Measurements from ENCODE around the gene KCNJ18.
"Not testable (repeated sequence)": the region's sequence is repeated elsewhere in the genome, so short reads cannot be mapped to it uniquely, and the experiment has no call there.

DNA sequence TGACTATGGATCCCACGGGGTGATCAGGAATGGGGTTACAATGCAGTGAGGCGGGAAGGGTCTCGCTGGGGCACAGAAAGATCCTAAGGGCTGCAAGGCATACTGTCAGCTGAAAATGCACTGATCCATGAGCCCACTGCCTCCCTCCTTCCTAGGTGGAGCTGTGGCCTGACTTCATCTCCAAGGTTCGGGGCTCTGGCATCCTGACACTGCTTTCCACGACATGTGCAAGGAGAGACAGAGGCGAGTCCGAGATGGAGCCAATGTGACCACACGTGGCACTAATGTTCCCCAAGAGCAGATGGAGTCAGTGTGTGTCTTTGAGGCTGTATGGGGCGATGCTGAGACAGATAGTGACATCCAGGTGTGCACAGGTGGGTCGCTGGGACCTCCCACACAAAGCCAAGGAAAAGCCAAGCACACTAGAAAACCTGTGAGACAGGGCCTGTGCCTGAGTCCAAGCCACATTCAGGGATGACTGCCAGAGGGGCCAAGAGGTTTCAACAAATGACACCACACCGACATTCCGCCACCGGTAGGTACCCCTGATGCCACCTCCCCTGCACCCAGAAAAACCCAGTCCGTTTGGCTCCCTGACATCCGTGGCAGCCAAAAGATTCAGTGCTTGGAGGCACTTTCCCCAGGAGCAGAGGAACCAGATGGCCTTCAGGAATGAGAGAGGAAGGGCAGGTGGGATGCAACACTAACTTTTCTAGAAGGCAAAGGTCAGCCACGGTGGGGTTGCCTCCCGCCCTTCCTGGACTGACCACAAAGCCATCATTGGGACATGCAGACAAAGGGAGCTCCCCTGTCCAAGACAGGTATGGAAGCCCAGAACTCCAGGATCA, 17.2 kb upstream of the KCNJ18 start:
- TF ChIP-seq, protein P1, sequence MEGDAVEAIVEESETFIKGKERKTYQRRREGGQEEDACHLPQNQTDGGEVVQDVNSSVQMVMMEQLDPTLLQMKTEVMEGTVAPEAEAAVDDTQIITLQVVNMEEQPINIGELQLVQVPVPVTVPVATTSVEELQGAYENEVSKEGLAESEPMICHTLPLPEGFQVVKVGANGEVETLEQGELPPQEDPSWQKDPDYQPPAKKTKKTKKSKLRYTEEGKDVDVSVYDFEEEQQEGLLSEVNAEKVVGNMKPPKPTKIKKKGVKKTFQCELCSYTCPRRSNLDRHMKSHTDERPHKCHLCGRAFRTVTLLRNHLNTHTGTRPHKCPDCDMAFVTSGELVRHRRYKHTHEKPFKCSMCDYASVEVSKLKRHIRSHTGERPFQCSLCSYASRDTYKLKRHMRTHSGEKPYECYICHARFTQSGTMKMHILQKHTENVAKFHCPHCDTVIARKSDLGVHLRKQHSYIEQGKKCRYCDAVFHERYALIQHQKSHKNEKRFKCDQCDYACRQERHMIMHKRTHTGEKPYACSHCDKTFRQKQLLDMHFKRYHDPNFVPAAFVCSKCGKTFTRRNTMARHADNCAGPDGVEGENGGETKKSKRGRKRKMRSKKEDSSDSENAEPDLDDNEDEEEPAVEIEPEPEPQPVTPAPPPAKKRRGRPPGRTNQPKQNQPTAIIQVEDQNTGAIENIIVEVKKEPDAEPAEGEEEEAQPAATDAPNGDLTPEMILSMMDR (IDR thresholded peaks at IDR 0.05), result not testable (repeated sequence)
- not testable (repeated sequence) for TF ChIP-seq POLR2A, POLR2AphosphoS5 (IDR thresholded peaks at IDR 0.05)

Measured in transverse colon (tissue), 4 donors.